ENCODE results near the gene B4GALT2. TPM values are rescaled to one million over a fixed set of nuclear protein-coding genes. Genes with fewer than 3 reads are reported as not detected.

B4GALT2 gene
- total and polyA plus RNA-seq, 2 donors (not counting 3 experiments of a cell fraction or from before 2014, with no cell fraction given) = 80.0 to 103 TPM

GRCh38 chr1:43951021-43951985 is 27.7 kb upstream of the B4GALT2 start:
- Histone ChIP-seq H3K9me1 (replicated peaks; ENCODE audit: control insufficient read depth, extremely low read depth, insufficient read depth, low read length) (no peaks in the 10 kb centered on the region), H3K9ac (replicated peaks; ENCODE audit: extremely low read depth, insufficient read depth, low read length) (no peak overlapping the region), H3K27ac (ENCODE audit: insufficient read depth, low read depth, low read length) (no peak overlapping the region), H3K9me3 (replicated peaks; ENCODE audit: control insufficient read depth, insufficient read depth, low read length) (no peaks in the 10 kb centered on the region), H4K20me1 (replicated peaks; ENCODE audit: control insufficient read depth, extremely low read depth, insufficient read depth, low read length) (no peaks in the 10 kb centered on the region), H3K27me3 (ENCODE audit: control insufficient read depth in 2 of 2, insufficient read depth in 2 of 2, low read length in 2 of 2) (no peaks in the 10 kb centered on the region), H3K79me2 (ENCODE audit: control insufficient read depth, insufficient read depth, low read length) (peaks cover 5% of the 10 kb centered on the region), H3K4me2 (ENCODE audit: insufficient read depth, low read length) (no peak overlapping the region), H3K4me3 (replicated peaks in 1 of 3; ENCODE audit: insufficient read depth in 1 of 3, low read depth in 1 of 3, low read length in 3 of 3) (no peak overlapping the region), H3K4me1 (ENCODE audit: control insufficient read depth, extremely low read depth, insufficient read depth, low read length) (peaks cover 11% of the 10 kb centered on the region), H2AFZ (ENCODE audit: low read depth, low read length) (no peak overlapping the region), H3K36me3 (ENCODE audit: control insufficient read depth in 2 of 2, extremely low read depth in 1 of 2, insufficient read depth in 2 of 2, low read length in 2 of 2) (peaks cover 0 to 6% of the 10 kb centered on the region in 2 experiments)
- FAIRE-seq (no peak), DNase-seq (ENCODE audit: low read depth, low spot score) (no peak)
- TF ChIP-seq FOS (IDR thresholded peaks at IDR 0.05; ENCODE audit: borderline replicate concordance, insufficient read depth, low read length) (peak; percentile 46), CTCF (IDR thresholded peaks at IDR 0.05; ENCODE audit: extremely low read depth in 1 of 2, insufficient read depth in 1 of 2, low read depth in 1 of 2, low read length in 2 of 2) (no peak)
- dilution Hi-C loops (cut with MboI; ENCODE audit: extremely low pct_ligation_motif_present, low sequenced_read_pairs) = no loop called here
- intact Hi-C loops (cut with micrococcal nuclease) = no loop called here
- ChIA-PET POLR2A (no interaction called here), CTCF (interaction anchor here (1.0 to 6.9 kb wide), 2 partner anchors 8 to 187 kb away, joined by 3 to 69 read pairs; no protein-coding TSS in a partner anchor)
- BruUV-seq (replicated peaks) = no TSS peak

Measured in endothelial cell of umbilical vein (primary cell).